Measurements from ENCODE around the gene FNDC3B. TPM values are rescaled to one million over a fixed set of nuclear protein-coding genes. Genes with fewer than 3 reads are reported as not detected.

The FNDC3B gene
- total RNA-seq, 1 experiment from 2014 or later, result 48.6 TPM

GRCh38 chr3:172209333-172210321 is 170.2 kb downstream of the FNDC3B start:
- TF ChIP-seq CTCF (conservative IDR thresholded peaks at IDR 0.05; ENCODE audit: low read depth, low read length), result no peak
- no peak for TF ChIP-seq EZH2 (IDR thresholded peaks at IDR 0.05; ENCODE audit: low read length, unreplicated experiment)
- no peak for TF ChIP-seq EZH2phosphoT487 (IDR thresholded peaks at IDR 0.05; ENCODE audit: borderline replicate concordance, low read length)
- H3K36me3 ChIP-seq (ENCODE audit: low read depth, low read length), result peaks cover 5% of the 10 kb centered on the region
- no peak overlapping the region for H3K4me2 ChIP-seq (ENCODE audit: low read length)
- no TSS peak for BruUV-seq (replicated peaks)
- no peak overlapping the region for H2AFZ ChIP-seq (ENCODE audit: low read length)
- no peaks in the 10 kb centered on the region for H4K20me1 ChIP-seq (ENCODE audit: low read length)
- H3K79me2 ChIP-seq (ENCODE audit: low read length), result peaks cover 80% of the 10 kb centered on the region
- no peaks in the 10 kb centered on the region for H3K27me3 ChIP-seq (ENCODE audit: low read length)
- peaks cover under 1% of the 10 kb centered on the region for H3F3A ChIP-seq (ENCODE audit: low read length, unreplicated experiment)
- no peaks in the 10 kb centered on the region for H3K9me3 ChIP-seq (ENCODE audit: low read length)
- peaks cover 22% of the 10 kb centered on the region for H3K4me1 ChIP-seq (ENCODE audit: insufficient read depth, low read length)
- no peak overlapping the region for H3K4me3 ChIP-seq (ENCODE audit: low read length)
- no peak for DNase-seq
- no peak overlapping the region for H3K27ac ChIP-seq (ENCODE audit: low read length)
- ChIA-PET POLR2A (ENCODE audit: unreplicated experiment) (no interaction called here), CTCF (no interaction called here)
- H3K9ac ChIP-seq (ENCODE audit: low read length), result no peak overlapping the region
- ATAC-seq, result no peak
- intact Hi-C loops (cut with micrococcal nuclease), result loop anchor here (10.0 kb wide), 2 partner anchors 95 to 165 kb away; no protein-coding TSS in a partner anchor
- no peaks in the 10 kb centered on the region for H3K9me2 ChIP-seq (replicated peaks; ENCODE audit: low read length)

GRCh38 chr3:172210355-172210754 is 171.0 kb downstream of the FNDC3B start:
- Histone ChIP-seq H3K36me3 (ENCODE audit: low read depth, low read length) (peaks cover 4% of the 10 kb centered on the region), H3K4me1 (ENCODE audit: insufficient read depth, low read length) (peaks cover 17% of the 10 kb centered on the region), H3K79me2 (ENCODE audit: low read length) (peaks cover 79% of the 10 kb centered on the region), H3K9ac (ENCODE audit: low read length) (no peak overlapping the region), H4K20me1 (ENCODE audit: low read length) (no peaks in the 10 kb centered on the region), H3K9me3 (ENCODE audit: low read length) (no peaks in the 10 kb centered on the region), H3K9me2 (replicated peaks; ENCODE audit: low read length) (no peaks in the 10 kb centered on the region), H3K4me3 (ENCODE audit: low read length) (no peak overlapping the region), H3K27me3 (ENCODE audit: low read length) (no peaks in the 10 kb centered on the region), H3F3A (ENCODE audit: low read length, unreplicated experiment) (no peaks in the 10 kb centered on the region), H3K4me2 (ENCODE audit: low read length) (no peak overlapping the region), H3K27ac (ENCODE audit: low read length) (no peak overlapping the region), H2AFZ (ENCODE audit: low read length) (no peak overlapping the region)
- POLR2A ChIA-PET (ENCODE audit: unreplicated experiment), result no interaction called here
- DNase-seq (no peak), ATAC-seq (no peak)
- no peak for TF ChIP-seq EZH2phosphoT487 (IDR thresholded peaks at IDR 0.05; ENCODE audit: borderline replicate concordance, low read length)
- no peak for TF ChIP-seq EZH2 (IDR thresholded peaks at IDR 0.05; ENCODE audit: low read length, unreplicated experiment)
- TF ChIP-seq CTCF (conservative IDR thresholded peaks at IDR 0.05; ENCODE audit: low read depth, low read length), result no peak
- CTCF ChIA-PET, result no interaction called here
- no TSS peak for BruUV-seq (replicated peaks)
- intact Hi-C loops (cut with micrococcal nuclease), result no loop called here

GRCh38 chr3:172211123-172211522 is 171.7 kb downstream of the FNDC3B start:
- DNase-seq (no peak), ATAC-seq (no peak; the same call in 1 of the 2 replicates)
- no TSS peak for BruUV-seq (replicated peaks)
- no peaks in the 10 kb centered on the region for H4K20me1 ChIP-seq (ENCODE audit: low read length)
- no peaks in the 10 kb centered on the region for H3K27me3 ChIP-seq (ENCODE audit: low read length)
- H3K4me1 ChIP-seq (ENCODE audit: insufficient read depth, low read length), result peaks cover 17% of the 10 kb centered on the region
- ChIA-PET POLR2A (ENCODE audit: unreplicated experiment) (no interaction called here), CTCF (no interaction called here)
- no peak overlapping the region for H2AFZ ChIP-seq (ENCODE audit: low read length)
- TF ChIP-seq EZH2 (IDR thresholded peaks at IDR 0.05; ENCODE audit: low read length, unreplicated experiment), result no peak
- TF ChIP-seq CTCF (conservative IDR thresholded peaks at IDR 0.05; ENCODE audit: low read depth, low read length), result no peak
- no peak for TF ChIP-seq EZH2phosphoT487 (IDR thresholded peaks at IDR 0.05; ENCODE audit: borderline replicate concordance, low read length)
- H3K79me2 ChIP-seq (ENCODE audit: low read length), result peaks cover 77% of the 10 kb centered on the region
- no peaks in the 10 kb centered on the region for H3K9me2 ChIP-seq (replicated peaks; ENCODE audit: low read length)
- no peak overlapping the region for H3K9ac ChIP-seq (ENCODE audit: low read length)
- H3K27ac ChIP-seq (ENCODE audit: low read length), result no peak overlapping the region
- no peak overlapping the region for H3K4me3 ChIP-seq (ENCODE audit: low read length)
- H3F3A ChIP-seq (ENCODE audit: low read length, unreplicated experiment), result no peaks in the 10 kb centered on the region
- H3K36me3 ChIP-seq (ENCODE audit: low read depth, low read length), result no peaks in the 10 kb centered on the region
- H3K4me2 ChIP-seq (ENCODE audit: low read length), result no peak overlapping the region
- intact Hi-C loops (cut with micrococcal nuclease), result no loop called here
- H3K9me3 ChIP-seq (ENCODE audit: low read length), result no peaks in the 10 kb centered on the region
